ENCODE results near the gene FARP1.

Gene FARP1

GRCh38 chr13:98377635-98378378 lies 234.9 kb downstream of the FARP1 start:
- DNase-seq (ENCODE audit: low spot score), result no peak
- in situ Hi-C loops (cut with MboI; ENCODE audit: low sequenced_read_pairs, unreplicated experiment), result no loop called here
- TF ChIP-seq CTCF (IDR thresholded peaks at IDR 0.05; ENCODE audit: borderline replicate concordance, control extremely low read depth, extremely low read depth, insufficient read depth, missing control alignments), result no peak

GRCh38 chr13:98384739-98385138 lies 241.8 kb downstream of the FARP1 start:
- TF ChIP-seq CTCF (IDR thresholded peaks at IDR 0.05; ENCODE audit: borderline replicate concordance, control extremely low read depth, extremely low read depth, insufficient read depth, missing control alignments), result no peak
- in situ Hi-C loops (cut with MboI; ENCODE audit: low sequenced_read_pairs, unreplicated experiment), result no loop called here
- no peak for DNase-seq (ENCODE audit: low spot score)

- in situ Hi-C loops (cut with MboI; ENCODE audit: low sequenced_read_pairs, unreplicated experiment), result no loop called here
- no peak for TF ChIP-seq CTCF (IDR thresholded peaks at IDR 0.05; ENCODE audit: borderline replicate concordance, control extremely low read depth, extremely low read depth, insufficient read depth, missing control alignments)
- no peak for DNase-seq (ENCODE audit: low spot score)
Observed at GRCh38 chr13:98385606-98386005, 242.7 kb downstream of the FARP1 start.

- in situ Hi-C loops (cut with MboI; ENCODE audit: low sequenced_read_pairs, unreplicated experiment), result no loop called here
- no peak for DNase-seq (ENCODE audit: low spot score)
- no peak for TF ChIP-seq CTCF (IDR thresholded peaks at IDR 0.05; ENCODE audit: borderline replicate concordance, control extremely low read depth, extremely low read depth, insufficient read depth, missing control alignments)
Observed at GRCh38 chr13:98386637-98387036, 243.7 kb downstream of the FARP1 start.

- in situ Hi-C loops (cut with MboI; ENCODE audit: low sequenced_read_pairs, unreplicated experiment), result no loop called here
- DNase-seq (ENCODE audit: low spot score), result no peak
- no peak for TF ChIP-seq CTCF (IDR thresholded peaks at IDR 0.05; ENCODE audit: borderline replicate concordance, control extremely low read depth, extremely low read depth, insufficient read depth, missing control alignments)
Observed at GRCh38 chr13:98389319-98389718, 246.4 kb downstream of the FARP1 start.

- in situ Hi-C loops (cut with MboI; ENCODE audit: low sequenced_read_pairs, unreplicated experiment), result no loop called here
- no peak for DNase-seq (ENCODE audit: low spot score)
- TF ChIP-seq CTCF (IDR thresholded peaks at IDR 0.05; ENCODE audit: borderline replicate concordance, control extremely low read depth, extremely low read depth, insufficient read depth, missing control alignments), result no peak
Observed at GRCh38 chr13:98390086-98390715, 247.3 kb downstream of the FARP1 start.
